Nucleus accumbens (tissue), 56 donors: ENCODE measurements around the gene CEP83.
"Not testable (repeated sequence)": the region's sequence is repeated elsewhere in the genome, so short reads cannot be mapped to it uniquely, and the experiment has no call there.

ENCODE experiments used
- DNase-seq, 56 donors: peaks; one replicate each; lab custom pipeline; 2025; lab: John Stamatoyannopoulos, UW

The CEP83 gene

GRCh38 chr12:94434171-94434570 is 25.5 kb downstream of the CEP83 start:
- no peak for DNase-seq

DNA sequence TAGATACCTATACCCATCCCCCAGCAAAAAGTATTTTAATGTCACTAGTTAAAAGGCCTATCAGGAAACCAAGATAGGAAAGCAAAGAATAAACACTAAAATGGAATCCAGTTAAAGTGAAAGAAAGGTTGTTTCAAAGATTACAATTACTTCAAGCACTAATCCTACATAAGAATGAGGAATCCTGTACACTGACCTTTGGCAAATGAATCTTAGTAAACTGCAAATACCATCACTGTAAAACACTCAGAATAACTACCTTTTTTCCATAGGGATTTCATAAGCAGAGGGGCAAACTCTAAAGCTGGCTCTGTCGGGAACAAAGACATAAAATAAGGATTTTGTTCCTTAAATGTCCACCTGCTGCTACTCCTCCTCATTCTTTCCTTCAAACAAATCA is 25.9 kb downstream of the CEP83 start:
- DNase-seq, result no peak

DNA sequence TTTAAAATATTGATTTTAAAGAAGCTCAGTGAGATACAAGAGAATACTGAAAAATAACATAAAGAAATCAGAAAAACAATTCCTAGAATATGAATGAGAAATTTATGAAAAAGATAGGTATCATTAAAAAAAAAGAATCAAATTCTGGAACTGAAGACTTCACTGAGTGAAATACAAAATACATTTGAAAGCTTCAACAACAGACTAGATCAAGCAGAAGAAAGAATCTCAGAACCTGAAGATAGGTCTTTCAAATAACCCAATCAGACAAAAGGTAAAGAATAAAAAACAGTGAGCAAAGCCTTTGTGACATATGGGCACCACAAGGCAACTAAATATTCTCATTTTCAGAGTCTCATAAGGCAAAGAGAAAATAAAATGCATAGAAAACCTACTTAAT is 29.4 kb downstream of the CEP83 start:
- DNase-seq, result no peak

DNA sequence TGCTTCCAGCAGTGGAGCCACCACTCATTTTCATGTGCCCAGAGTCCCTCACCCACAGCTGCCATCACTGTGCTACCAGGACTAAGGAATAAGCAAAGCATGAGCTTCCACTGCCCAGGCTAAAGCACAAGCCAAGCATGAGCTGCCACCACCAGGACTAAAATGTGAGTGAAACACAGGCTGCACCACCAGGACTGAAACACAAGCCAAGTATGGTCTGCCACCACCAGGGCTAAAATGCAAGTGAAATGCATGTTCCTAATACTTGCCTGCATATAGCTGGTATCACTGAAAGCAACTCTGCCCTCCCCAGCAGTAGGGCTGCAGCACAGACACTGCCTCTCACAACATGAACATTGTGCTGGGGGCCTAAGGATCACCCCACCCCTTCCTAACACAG is 30.0 kb downstream of the CEP83 start:
- DNase-seq, result no peak

GRCh38 chr12:94429191-94429590 is 30.5 kb downstream of the CEP83 start:
- no peak for DNase-seq

DNA sequence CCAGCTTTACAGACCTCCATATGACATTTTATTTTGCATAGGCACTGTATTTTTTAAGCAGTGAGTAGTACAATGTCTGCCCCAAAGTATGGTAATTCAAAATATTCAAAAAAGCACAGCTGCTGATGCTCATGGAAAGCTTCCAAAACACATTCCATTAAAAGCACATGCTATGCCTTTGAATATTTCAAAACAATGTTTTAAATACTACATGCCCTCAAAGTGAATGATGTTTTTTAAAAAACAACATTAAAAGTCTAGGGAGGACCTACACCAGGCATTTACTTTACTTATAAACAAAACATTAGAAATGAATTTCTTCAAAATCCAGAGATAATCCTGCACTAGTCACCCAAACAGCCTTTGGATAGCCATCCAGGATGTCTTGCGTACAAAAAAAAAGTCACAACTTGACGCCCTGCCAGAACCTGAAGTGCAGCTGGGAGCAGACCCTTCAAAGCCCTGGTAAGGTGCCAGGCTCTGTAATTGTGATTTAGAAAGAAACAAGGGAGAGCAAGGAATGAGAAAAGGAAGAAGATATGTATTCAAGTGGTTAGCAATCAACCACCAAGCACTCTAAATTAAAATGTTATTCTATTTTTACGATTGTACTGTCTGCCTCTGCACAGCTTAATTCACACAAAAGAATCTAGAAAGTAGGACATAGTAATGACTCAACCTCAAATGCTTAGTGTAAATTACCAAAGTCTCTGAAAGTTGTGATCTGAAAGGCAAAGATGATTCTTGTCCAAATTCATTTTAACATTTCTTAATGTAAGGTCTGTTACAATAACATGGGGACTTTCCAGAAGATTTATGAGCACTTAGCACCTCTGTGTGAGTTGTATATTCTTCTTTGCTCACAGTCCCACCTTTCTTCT is 31.9 kb downstream of the CEP83 start:
- peak in 6 of 56 donors; percentile 0 to 23 (median 5) for DNase-seq

- no peak for DNase-seq
Observed at GRCh38 chr12:94426049-94426448, 33.6 kb downstream of the CEP83 start.

GRCh38 chr12:94424830-94425229 is 34.8 kb downstream of the CEP83 start:
- DNase-seq, result not testable (repeated sequence)

DNA sequence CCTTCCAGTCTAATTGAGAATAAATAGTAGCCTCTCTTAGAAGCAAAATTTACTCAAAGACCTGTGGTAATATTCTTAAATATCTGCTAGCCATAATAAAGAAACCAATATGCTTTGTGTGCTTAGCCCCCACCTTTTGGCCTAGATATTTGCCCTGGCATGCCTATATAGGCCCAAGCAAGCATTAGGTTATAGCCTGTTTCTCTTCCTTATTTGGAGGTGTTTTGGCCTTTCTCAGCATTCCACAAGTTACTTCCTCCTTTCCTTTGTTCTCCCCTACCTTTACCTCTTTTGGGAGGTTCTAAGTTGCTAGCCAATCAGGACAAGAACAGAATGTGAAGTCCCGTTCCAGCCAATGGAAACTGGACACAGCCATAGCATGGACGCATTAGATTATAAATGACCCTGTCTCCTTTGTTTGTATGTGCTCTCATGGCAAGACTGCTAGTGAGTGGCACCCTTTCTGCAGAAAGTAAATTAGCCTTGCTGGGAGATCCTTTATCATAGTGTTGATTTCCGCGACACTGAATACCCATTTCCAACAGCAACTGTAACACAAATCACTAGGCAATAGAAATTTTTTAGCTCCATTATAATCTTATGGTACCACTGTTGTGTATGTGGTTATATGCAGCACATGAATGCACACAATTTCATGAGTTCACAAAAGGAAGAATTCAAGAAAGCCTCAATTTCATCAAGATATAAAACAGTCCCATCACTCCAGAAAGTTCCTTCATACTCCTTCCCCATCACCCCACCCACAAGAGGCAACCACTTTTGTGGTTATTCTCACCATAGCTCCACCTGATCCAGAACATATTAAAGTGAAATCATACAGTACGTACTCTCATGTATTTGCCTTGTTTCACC is 37.6 kb downstream of the CEP83 start:
- no peak for DNase-seq

DNA sequence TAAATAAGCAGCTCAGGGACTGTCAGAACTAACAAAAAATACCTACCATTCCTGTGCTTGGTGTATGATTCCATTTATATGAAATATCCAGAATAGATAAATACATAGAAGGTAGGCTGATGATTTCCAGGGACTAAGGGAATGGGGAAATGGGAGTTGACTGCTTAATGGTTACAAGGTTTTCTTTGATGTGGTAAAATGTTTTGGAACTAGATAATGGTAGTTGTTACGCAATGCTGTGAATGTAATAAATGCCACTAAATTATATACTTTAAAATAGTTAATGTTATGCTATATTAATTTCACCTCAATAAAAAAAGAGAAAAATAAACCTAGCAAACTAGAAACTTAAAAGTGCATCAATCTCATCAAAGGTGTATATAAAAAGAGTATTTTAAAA is 41.1 kb downstream of the CEP83 start:
- no peak for DNase-seq

DNA sequence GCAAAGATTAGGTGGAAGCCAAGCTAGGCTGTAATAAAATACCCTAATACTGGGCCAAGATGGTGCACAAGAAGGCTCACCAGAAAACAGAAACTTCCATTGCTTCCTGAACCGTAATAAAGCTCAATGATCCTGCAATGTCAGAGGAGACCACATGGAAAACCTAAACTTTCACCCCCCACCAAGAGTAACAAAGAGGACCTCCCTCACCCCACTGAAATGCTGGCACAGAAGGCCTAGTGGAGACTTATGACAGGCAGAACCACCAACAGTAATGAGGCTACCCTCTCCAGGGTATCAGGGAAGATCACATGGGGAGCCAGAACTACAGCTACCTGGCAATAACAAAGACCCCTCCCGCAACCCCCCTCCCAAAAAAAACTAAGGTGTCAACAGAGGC is 43.1 kb downstream of the CEP83 start:
- no peak for DNase-seq

DNA sequence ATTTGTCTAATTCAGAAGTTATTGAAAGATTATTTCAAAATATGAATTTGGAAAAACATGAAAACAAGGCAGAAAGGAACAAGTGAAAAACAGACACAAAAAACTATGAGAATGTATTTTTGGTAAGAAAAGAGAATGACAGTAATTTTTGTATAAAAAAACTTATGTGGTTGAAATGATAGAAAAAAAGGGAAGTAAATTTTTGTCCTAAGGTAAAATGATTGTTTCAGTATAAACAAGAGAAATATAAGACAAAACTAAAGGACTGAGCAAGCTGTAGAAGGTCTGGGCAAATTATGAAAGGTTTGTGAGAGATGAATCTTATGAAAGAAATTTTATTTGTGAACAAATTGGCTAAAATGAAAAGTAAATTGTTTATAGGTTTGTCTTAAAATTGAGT is 44.6 kb downstream of the CEP83 start:
- DNase-seq, result no peak

- no peak for DNase-seq
Observed at GRCh38 chr12:94405413-94406116, 54.1 kb downstream of the CEP83 start.

- no peak for DNase-seq
Observed at GRCh38 chr12:94404854-94405253, 54.8 kb downstream of the CEP83 start.

- no peak for DNase-seq
Observed at GRCh38 chr12:94401326-94401725, 58.3 kb downstream of the CEP83 start.

- DNase-seq, result not testable (repeated sequence)
Observed at GRCh38 chr12:94398685-94399084, 61.0 kb downstream of the CEP83 start.

GRCh38 chr12:94397401-94397800 is 62.3 kb downstream of the CEP83 start:
- DNase-seq, result no peak

GRCh38 chr12:94396014-94396413 is 63.7 kb downstream of the CEP83 start:
- not testable (repeated sequence) for DNase-seq

DNA sequence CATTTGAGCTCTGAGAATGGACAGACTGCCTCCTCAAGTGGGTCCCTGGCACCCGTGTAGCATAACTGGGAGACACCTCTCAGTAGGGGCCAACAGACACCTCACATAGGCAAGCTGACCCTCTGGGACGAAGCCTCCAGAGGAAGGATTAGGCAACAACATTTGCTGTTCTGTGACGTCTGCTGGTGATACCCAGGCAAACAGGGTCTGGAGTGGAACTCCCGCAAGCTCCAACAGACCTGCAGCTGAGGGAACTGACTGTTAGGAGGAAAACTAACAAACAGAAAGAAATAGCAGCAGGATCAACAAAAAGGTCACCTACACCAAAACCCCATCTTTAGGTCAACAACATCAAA is 69.6 kb downstream of the CEP83 start:
- no peak for DNase-seq

- not testable (repeated sequence) for DNase-seq
Observed at GRCh38 chr12:94389482-94390129, 70.1 kb downstream of the CEP83 start.

DNA sequence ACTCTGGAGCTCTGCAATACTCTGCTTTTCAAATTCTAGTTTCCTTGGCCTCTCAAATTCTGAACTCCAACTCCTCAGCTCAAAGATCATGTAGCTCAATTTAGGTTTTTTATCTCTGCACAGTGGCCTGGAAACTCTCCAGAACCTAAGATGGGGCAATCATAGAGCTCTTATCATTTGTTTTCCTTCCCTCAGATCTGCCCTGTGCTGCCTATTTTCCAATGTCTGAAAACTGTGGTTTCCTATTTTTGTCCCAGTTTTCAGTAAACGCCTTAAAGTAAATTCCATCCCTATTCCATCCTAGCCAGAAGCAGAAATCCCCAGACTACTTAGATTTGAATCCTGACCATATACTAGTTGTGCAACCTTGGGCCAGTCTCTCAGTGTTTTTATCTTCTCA is 73.2 kb downstream of the CEP83 start:
- DNase-seq, result no peak
